G401.6 (cell line): ENCODE data around the gene ICAM1.

ENCODE experiments used
- FAIRE-seq: peaks from 2 replicates; lab custom pipeline; 2012; peaks lifted over from hg19 to GRCh38; lab: Jason Lieb, UNC

The ICAM1 gene

GRCh38 chr19:10295305-10295846, 24.5 kb downstream of the ICAM1 start:
- FAIRE-seq, result no peak

- no peak for FAIRE-seq
Measured at GRCh38 chr19:10295847-10296591, 25.1 kb downstream of the ICAM1 start.

- no peak for FAIRE-seq
Measured at GRCh38 chr19:10299545-10300458, 28.9 kb downstream of the ICAM1 start.

GRCh38 chr19:10305139-10305806, 34.4 kb downstream of the ICAM1 start:
- FAIRE-seq, result no peak

GRCh38 chr19:10306327-10306726, 35.4 kb downstream of the ICAM1 start:
- no peak for FAIRE-seq

- FAIRE-seq, result no peak
Measured at GRCh38 chr19:10309423-10309822, 38.5 kb downstream of the ICAM1 start, which contains the start of gene ZGLP1. TSS of gene ZGLP1 (minus strand) at chr19:10309815.

- peak; percentile 6 for FAIRE-seq
Measured at GRCh38 chr19:10315335-10316214, 44.7 kb downstream of the ICAM1 start, which contains the start of gene FDX2. TSS of gene FDX2 (minus strand) at chr19:10316015. CDS start at chr19:10315996, 19 bp downstream.

GRCh38 chr19:10316229-10317044, 45.5 kb downstream of the ICAM1 start:
- FAIRE-seq, result peak; percentile 13

- no peak for FAIRE-seq
Measured at GRCh38 chr19:10317045-10317856, 46.3 kb downstream of the ICAM1 start.

- no peak for FAIRE-seq
Measured at GRCh38 chr19:10317857-10318462, 47.0 kb downstream of the ICAM1 start.

GRCh38 chr19:10318807-10319682, 48.1 kb downstream of the ICAM1 start:
- FAIRE-seq, result no peak

GRCh38 chr19:10320602-10321416, 49.9 kb downstream of the ICAM1 start:
- FAIRE-seq, result no peak

- FAIRE-seq, result no peak
Measured at GRCh38 chr19:10321417-10321797, 50.5 kb downstream of the ICAM1 start.

GRCh38 chr19:10321874-10322835, 51.2 kb downstream of the ICAM1 start:
- FAIRE-seq, result no peak

GRCh38 chr19:10325732-10326131, 54.8 kb downstream of the ICAM1 start:
- no peak for FAIRE-seq

GRCh38 chr19:10327793-10328192, 56.9 kb downstream of the ICAM1 start:
- no peak for FAIRE-seq
